Activated CD8-positive, alpha-beta T cell treated with anti-CD3 and anti-CD28 coated beads, Interleukin-2, amount 10 ng/mL, durations not matched to agents 7 days and 5 days (primary cell): ENCODE data around the gene SRC. TPM values are rescaled to one million over a fixed set of nuclear protein-coding genes. Genes with fewer than 3 reads are reported as not detected.
A peak's percentile ranks its signal among the peaks of the same experiment; 100 is the strongest.

Source experiments
- ATAC-seq: fragments of 150-1000 bp; cut with Tn5 transposase; one replicate; pipeline ENCODE4 v1.10.0; 2021; ENCODE audit warnings: moderate library complexity
- CTCF ChIA-PET: fragments of 350-600 bp; sonication (Branson Sonifier 250); formaldehyde crosslinking; loops from one replicate; lab custom pipeline; 2021; ENCODE audit warnings: antibody characterized with exemption; lab: Charles Lee
- POLR2A ChIA-PET: fragments of 350-600 bp; sonication (Branson Sonifier 250); formaldehyde crosslinking; loops from one replicate; lab custom pipeline; 2021; ENCODE audit warnings: antibody characterized with exemption; lab: Charles Lee
- DNase-seq: peaks from one replicate; pipeline ENCODE4 v3.0.0-alpha.2; 2020
- H3K27ac Mint-ChIP-seq: one replicate; pipeline ENCODE4 v1.8.0; 2021; ENCODE audit warnings: mild to moderate bottlenecking, mixed read lengths
- H3K27me3 Mint-ChIP-seq: one replicate; pipeline ENCODE4 v1.8.0; 2021; ENCODE audit warnings: low read depth, mixed read lengths
- H3K36me3 Mint-ChIP-seq: one replicate; pipeline ENCODE4 v1.8.0; 2021; ENCODE audit warnings: low read depth, mixed read lengths
- H3K4me1 Mint-ChIP-seq: one replicate; pipeline ENCODE4 v1.8.0; 2021; ENCODE audit warnings: low read depth, mixed read lengths
- H3K4me3 Mint-ChIP-seq: one replicate; pipeline ENCODE4 v1.8.0; 2021; ENCODE audit warnings: mild to moderate bottlenecking, mixed read lengths
- H3K9me3 Mint-ChIP-seq: one replicate; pipeline ENCODE4 v1.8.0; 2022; ENCODE audit warnings: mixed read lengths; ENCODE audit not compliant: insufficient read depth
- total RNA-seq, 2 experiments: library from RNA; stranded (reverse); gene quantifications; one replicate each; pipeline ENCODE4 v1.2.3, GENCODE V29; 2021

Gene SRC
- total RNA-seq, 2 experiments from 2014 or later: 3.2 to 6.5 TPM

- peaks cover 25% of the 10 kb centered on the region for H3K27me3 Mint-ChIP-seq
- no peak for ATAC-seq
- no peak overlapping the region for H3K4me3 Mint-ChIP-seq
These were observed 61.6 kb downstream of the SRC start for GRCh38 chr20:37407573-37408002.

GRCh38 chr20:37408302-37409193 lies 62.6 kb downstream of the SRC start:
- ChIA-PET POLR2A (no interaction called here), CTCF (no interaction called here)
- H3K4me1 Mint-ChIP-seq: peaks cover 15% of the 10 kb centered on the region
- peaks cover 25% of the 10 kb centered on the region for H3K27me3 Mint-ChIP-seq
- no peak for DNase-seq
- no peaks in the 10 kb centered on the region for H3K9me3 Mint-ChIP-seq
- H3K27ac Mint-ChIP-seq: no peak overlapping the region
- H3K36me3 Mint-ChIP-seq: no peaks in the 10 kb centered on the region
- ATAC-seq: no peak
- no peak overlapping the region for H3K4me3 Mint-ChIP-seq

More at GRCh38 chr20:37407573-37408002, 61.6 kb downstream of the SRC start:
- POLR2A ChIA-PET: no interaction called here
- Mint-ChIP-seq H3K4me1 (peaks cover 15% of the 10 kb centered on the region), H3K27ac (no peak overlapping the region), H3K9me3 (no peaks in the 10 kb centered on the region), H3K36me3 (no peaks in the 10 kb centered on the region)
- CTCF ChIA-PET: no interaction called here
- no peak for DNase-seq

DNA sequence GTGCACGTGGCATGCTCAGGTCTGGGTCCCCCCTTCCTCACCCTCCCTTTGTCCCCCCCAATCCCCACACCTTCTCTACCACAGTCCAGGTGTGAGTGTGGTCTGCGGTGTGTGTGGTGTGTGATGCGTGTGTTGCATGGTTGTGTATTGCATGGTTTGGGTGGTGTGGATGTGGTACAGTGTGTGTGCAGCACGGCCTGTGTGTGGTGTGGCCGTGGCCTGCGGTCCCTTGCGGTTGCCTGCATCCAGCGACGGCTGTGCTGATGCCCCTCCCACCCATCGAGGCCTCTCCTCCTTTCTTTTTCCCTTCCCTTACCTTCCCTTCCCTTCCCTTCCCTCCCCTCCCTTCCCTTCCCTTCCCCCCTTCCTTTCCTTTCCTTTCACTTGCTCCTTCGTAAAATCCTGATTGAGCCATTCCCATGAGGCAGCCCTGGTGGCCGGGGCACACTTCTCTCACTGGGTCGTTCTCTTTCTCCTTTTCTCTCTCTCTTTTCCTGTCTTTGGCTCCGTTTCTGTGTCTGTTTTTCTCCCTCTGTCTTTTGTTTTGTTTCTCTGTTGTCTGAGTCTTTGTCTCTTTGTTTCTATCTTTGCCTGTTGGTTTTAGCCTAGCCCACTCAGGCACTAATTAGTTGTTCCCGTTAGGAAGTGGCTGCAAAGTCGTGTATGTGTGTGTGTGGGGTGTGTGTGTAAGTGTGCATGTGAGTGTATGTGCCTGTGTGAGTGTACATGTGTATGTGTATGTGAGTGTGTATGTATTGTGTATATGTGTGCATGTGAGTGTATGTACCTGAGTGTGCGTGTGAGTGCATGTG lies 65.7 kb downstream of the SRC start:
- ChIA-PET POLR2A (interaction anchor here (0.7 kb wide), 1 partner anchor 263 kb away, joined by 6 read pairs; no protein-coding TSS in a partner anchor), CTCF (no interaction called here)
- peaks cover 23% of the 10 kb centered on the region for H3K27me3 Mint-ChIP-seq
- H3K9me3 Mint-ChIP-seq: no peaks in the 10 kb centered on the region
- H3K27ac Mint-ChIP-seq: no peak overlapping the region
- no peak overlapping the region for H3K4me3 Mint-ChIP-seq
- no peaks in the 10 kb centered on the region for H3K36me3 Mint-ChIP-seq
- ATAC-seq: no peak
- DNase-seq: peak; percentile 39
- H3K4me1 Mint-ChIP-seq: peaks cover 9% of the 10 kb centered on the region

- DNase-seq (no peak), ATAC-seq (no peak)
- Mint-ChIP-seq H3K36me3 (no peaks in the 10 kb centered on the region), H3K27ac (no peak overlapping the region), H3K9me3 (no peaks in the 10 kb centered on the region), H3K27me3 (peaks cover 19% of the 10 kb centered on the region), H3K4me3 (no peak overlapping the region), H3K4me1 (peaks cover 6% of the 10 kb centered on the region)
- POLR2A ChIA-PET: no interaction called here
- CTCF ChIA-PET: no interaction called here
These were observed 67.0 kb downstream of the SRC start for GRCh38 chr20:37413023-37413334.

GRCh38 chr20:37413379-37413778 lies 67.4 kb downstream of the SRC start:
- H3K27me3 Mint-ChIP-seq: peaks cover 17% of the 10 kb centered on the region
- H3K27ac Mint-ChIP-seq: no peak overlapping the region
- no peaks in the 10 kb centered on the region for H3K9me3 Mint-ChIP-seq
- H3K4me1 Mint-ChIP-seq: peaks cover 6% of the 10 kb centered on the region
- ChIA-PET CTCF (no interaction called here), POLR2A (no interaction called here)
- ATAC-seq (no peak), DNase-seq (no peak)
- no peaks in the 10 kb centered on the region for H3K36me3 Mint-ChIP-seq
- no peak overlapping the region for H3K4me3 Mint-ChIP-seq

DNA sequence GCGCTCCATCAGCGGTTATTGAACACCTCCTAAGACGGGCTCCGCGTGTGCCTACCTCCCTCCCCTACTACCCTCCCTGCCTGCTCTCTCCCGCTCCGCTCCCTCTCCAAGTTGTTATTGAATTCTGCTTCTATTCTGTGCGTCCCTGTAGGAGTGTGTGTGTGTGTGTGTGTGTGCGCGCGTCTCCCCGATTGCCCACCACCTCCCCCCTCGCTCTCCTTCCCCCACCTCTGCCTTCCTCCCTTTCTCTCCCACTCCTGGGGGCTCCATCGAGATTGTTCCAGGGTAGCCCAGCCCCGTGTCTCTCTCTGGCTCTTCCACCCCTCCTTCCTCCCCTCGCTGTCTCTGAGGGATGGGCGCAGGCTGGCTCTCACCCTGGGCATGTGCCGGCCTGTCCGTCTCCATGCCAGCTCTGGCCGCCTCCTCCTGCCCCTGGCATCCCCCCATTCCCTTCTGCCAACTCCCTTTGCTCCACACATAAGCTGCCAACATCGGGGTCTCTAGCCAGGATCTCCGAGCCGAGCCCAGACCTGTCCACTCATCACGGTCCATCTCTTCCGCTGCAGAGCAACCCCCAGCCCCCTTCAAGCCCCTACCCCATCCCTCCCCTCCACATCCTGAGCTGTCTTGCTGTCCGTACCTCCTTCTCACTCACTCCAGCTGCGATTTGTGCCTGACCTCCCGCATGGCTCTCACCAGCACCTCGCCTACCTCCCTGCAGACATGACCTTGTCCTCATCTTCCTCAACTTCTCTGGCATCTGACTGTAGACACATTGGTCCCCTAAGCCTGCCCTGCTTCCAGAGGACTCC lies 68.5 kb downstream of the SRC start:
- DNase-seq (no peak), ATAC-seq (no peak)
- no peak overlapping the region for H3K4me3 Mint-ChIP-seq
- H3K27me3 Mint-ChIP-seq: peaks cover 8% of the 10 kb centered on the region
- no peak overlapping the region for H3K27ac Mint-ChIP-seq
- peaks cover under 1% of the 10 kb centered on the region for H3K4me1 Mint-ChIP-seq
- no peaks in the 10 kb centered on the region for H3K36me3 Mint-ChIP-seq
- CTCF ChIA-PET: no interaction called here
- no peaks in the 10 kb centered on the region for H3K9me3 Mint-ChIP-seq
- POLR2A ChIA-PET: no interaction called here

DNA sequence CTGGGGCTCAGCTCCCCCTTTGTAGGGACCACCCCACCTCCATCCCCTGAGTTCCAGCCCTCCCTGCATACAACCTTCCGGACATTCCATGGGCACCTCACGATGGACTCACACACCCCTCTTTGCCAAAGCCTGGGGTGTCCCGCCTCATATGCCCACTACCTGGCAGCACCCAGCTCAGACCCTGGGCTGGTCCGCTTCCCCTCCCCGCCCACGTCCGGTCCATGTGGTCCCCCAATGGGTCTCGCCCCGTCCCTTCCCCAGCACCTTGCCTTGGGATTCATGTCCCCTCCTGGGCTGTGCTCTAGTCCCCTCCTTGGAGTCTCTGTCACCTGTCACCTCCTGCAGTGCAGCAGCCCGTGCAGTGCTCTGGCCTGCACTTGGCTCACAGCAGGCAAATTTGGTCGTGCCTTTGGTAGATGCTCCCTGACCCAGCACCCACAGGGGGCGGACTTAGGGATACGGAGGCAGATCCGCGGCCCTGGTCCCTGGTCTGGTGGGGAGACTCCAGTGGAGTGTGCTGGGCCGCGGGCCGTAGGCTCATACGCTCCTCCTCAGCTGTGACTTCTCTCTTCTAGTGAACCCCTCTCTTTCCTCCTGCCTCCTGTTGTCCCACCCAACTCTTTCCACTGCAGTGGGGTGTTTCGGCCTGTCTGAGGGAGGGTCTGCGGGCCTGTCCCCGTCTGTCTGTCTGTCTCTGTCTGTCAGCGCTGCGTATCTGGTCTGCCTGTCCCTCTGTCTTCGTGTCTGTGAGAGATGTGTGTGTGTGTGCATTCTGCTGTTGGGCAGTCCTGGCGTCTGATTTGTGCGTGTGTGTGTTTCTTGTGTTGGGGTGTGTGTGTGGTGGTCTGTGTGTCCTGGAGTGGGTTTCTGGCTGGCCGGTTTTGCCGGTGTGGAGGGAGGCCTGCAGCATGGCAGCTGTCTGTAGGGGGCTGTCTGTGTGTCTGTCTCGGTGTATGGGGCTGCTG lies 69.5 kb downstream of the SRC start:
- no peak overlapping the region for H3K27ac Mint-ChIP-seq
- POLR2A ChIA-PET: no interaction called here

DNA sequence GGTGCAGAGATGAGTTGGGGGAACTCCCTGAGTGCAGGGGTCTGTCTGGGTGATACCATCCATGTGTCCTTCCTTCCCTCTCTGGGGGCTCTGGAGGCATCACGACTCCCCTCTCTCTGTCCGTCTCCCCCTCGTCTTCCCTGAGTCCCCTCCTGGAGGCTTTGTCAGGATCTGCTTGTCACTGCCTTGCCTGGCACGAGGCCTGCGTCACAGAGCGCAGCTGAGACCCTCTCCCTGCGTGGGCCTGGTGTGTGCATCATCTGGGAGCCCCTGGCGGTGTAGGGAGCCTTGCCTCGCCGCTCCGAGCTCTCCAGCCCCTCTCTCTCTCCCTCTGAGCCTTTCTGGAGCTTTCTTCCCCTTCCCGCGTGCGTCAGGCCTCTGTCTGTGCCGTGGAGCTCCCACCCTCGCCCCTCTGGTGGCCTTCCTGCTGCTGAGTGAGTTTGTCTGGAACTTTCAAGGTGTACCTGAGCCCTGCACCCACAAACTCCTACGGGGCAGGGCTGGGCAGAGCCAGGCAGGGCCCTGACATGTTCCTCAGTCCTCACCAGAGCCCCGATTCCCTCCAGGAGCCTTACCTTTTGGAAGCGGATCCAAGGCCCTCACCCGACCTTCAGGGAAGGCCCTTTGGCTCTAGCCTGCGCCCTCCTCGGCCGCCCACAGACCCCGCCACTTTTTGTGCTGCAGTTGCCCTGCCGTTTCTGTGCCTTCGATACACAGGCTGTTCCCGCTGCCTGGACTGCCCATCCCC lies 70.3 kb downstream of the SRC start:
- Mint-ChIP-seq H3K36me3 (no peaks in the 10 kb centered on the region), H3K4me3 (no peak overlapping the region), H3K4me1 (no peaks in the 10 kb centered on the region), H3K27me3 (peaks cover 10% of the 10 kb centered on the region), H3K9me3 (no peaks in the 10 kb centered on the region), H3K27ac (no peak overlapping the region)
- ATAC-seq (no peak), DNase-seq (no peak)
- POLR2A ChIA-PET: no interaction called here
- CTCF ChIA-PET: no interaction called here

More for the DNA sequence above, 69.5 kb downstream of the SRC start:
- Mint-ChIP-seq H3K36me3 (no peaks in the 10 kb centered on the region), H3K4me3 (no peak overlapping the region), H3K9me3 (no peaks in the 10 kb centered on the region), H3K4me1 (no peaks in the 10 kb centered on the region), H3K27me3 (peaks cover 4% of the 10 kb centered on the region)
- DNase-seq: no peak
- ATAC-seq: no peak
- CTCF ChIA-PET: no interaction called here

GRCh38 chr20:37416848-37417616 lies 71.1 kb downstream of the SRC start:
- CTCF ChIA-PET: no interaction called here
- Mint-ChIP-seq H3K4me1 (no peaks in the 10 kb centered on the region), H3K27me3 (peaks cover 16% of the 10 kb centered on the region), H3K9me3 (no peaks in the 10 kb centered on the region), H3K27ac (no peak overlapping the region), H3K4me3 (no peak overlapping the region), H3K36me3 (no peaks in the 10 kb centered on the region)
- ATAC-seq: no peak
- no peak for DNase-seq
- POLR2A ChIA-PET: no interaction called here
